GM21515 (cell line): ENCODE results near the gene SPATA9.
"Not testable (repeated sequence)": the region's sequence is repeated elsewhere in the genome, so short reads cannot be mapped to it uniquely, and the experiment has no call there.

ENCODE experiments used
- ATAC-seq: cut with Tn5 transposase; IDR thresholded peaks from one replicate; pipeline ENCODE4 v1.9.1; 2021; ENCODE audit not compliant: unreplicated experiment

SPATA9 gene

DNA sequence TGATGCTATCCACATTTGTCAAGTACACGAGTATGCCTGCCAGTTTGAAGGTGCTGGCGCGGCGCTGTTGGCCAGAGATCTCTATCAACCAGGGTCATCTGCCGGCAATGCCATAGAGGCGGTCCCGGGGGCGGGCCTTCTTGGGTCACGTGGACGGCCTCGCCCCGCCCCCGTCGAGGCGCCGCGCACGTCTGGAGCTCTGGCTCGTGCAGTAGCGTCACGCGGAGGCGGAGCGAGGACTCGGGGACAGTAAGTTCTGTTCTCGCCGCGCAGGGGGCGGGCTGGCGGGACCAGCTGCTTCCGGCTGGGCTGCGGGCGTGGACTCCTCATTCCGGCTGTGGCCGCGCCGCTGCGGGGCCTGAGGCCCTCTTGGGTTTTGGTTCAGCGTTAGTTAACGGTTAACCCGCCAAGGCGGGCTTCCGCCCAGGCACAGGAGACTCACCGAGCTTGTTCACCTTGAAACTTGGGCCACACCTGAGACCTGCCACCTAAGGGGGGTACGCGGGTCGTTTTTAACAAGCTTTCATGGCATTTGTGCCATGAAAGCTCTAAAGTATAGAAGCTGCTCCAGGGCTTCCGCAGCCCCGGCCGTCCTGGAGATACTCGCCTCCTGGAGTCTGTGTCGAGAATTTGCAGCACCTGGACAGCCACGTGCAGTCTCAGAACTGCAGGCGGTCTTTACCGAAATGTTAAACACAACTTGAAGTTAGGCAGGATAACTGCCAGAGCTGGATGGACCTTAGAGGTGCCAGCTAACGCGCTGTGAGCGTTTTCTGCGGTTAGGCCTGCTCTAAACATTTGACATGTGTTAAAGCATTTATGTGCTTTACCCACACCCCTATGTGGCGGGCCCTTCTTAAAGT lies 36.0 kb downstream of the SPATA9 start, which contains the start of gene RFESD:
TSS of gene RFESD (plus strand) at position 209 of the 863 bp plus-strand sequence. CDS start 5,495 bp downstream, outside the sequence.
- peak; percentile 98 for ATAC-seq

DNA sequence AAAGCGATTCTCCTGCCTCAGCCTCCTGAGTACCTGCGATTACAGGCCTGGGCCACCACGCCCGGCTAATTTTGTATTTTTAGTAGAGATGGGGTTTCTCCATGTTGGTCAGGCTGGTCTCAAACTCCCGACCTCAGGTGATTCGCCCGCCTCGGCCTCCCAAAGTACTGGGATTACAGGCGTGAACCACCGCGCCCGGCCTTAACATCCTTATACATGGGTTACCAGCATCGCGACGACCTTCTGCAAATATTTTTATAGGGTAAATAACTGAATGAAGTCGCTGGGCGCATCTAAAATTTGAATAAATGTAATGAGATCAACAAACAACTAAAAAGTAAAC lies 36.6 kb downstream of the SPATA9 start:
- ATAC-seq = not testable (repeated sequence)

DNA sequence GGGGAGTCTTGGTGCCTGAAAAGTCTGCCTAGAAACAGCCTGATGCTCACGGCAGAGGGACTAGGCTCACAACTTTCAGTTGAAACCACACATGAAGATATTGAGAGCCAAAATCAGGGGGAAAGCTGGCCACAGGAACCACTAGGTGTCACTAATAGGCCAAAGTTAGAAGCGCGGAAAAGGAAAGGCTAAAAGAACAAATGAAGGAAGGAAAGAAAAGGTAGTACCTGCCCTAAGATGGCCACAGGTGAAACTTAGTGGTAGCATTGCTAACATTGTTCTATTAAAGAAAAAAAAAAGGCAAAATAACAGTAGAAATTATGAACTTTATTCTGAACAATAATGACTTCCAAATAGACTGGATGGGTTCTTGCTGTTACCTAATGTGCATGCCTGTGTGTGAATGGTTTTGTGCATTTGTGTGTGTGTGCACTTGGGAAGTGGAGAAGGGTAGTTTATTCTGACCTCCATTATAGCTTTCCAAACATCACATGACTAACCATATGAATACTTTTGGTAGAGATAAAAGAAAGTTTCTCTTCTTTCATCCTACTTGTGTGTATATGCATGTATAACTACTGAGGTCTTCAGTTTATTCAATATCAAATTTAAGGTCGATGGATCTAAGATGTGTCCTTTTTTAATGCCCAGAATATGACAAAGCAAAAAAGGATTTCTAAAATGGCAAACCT lies 38.3 kb downstream of the SPATA9 start:
- ATAC-seq = peak; percentile 48

DNA sequence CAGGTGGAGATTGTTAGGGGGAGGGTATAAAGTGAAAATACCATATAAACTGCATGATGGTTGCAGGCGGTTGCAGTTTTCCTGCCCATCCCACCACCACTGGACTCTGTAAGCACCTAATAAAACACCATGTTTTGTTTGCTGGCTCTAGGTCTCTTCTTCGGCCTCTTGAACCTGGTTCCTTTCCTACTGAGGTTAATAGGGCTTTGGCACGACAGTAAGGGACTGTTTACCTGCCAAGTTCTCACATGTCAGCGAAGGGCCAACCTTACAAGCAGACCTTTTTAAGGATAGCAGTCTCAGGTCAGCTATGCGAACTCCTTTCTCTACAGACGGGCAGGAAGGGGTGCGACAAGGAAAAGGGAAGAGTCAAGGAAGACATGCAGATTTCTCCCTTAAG lies 39.6 kb downstream of the SPATA9 start:
- ATAC-seq = no peak

DNA sequence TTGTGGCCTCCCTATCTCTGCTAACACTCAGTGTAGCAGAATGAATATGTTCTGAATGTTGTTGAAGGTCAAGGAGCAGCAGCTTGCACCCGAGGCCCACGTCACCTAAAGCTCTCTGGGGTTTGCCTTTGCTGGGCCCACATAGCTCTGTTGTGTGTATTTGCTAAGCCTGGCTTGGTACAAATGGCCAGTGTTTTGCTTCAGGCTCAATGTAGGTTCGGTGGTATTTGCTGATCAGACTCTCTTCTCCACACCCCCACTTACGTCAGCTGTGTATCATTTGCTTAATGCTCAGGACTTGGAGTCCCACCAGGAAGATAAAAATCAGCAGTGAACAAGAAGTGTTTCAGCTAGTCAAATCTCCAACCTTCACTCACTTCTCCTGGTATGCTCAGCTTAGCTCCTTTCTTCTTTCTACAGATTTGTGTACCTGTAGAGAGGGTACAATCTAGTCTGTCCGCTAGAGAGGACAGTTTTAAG lies 41.0 kb downstream of the SPATA9 start:
- no peak for ATAC-seq

DNA sequence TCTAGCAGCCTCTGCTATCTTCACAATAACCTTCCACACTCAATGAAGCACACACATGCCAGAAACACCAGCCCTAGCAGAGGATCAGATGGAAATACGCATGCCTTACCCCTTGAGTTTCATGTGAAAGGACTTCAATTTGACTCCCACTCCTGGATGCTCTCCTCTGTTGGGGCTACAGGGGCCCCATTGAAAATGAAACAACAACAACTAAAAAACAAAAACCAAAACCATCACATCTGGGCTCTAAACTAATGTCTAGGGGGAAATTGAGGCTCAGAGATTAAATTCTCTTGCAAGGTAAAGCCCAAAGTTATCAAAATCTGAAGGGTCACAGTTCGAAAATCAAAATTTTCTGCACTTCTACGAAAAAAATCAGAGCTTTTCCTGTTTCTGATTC lies 44.2 kb downstream of the SPATA9 start:
- peak; percentile 47 for ATAC-seq

DNA sequence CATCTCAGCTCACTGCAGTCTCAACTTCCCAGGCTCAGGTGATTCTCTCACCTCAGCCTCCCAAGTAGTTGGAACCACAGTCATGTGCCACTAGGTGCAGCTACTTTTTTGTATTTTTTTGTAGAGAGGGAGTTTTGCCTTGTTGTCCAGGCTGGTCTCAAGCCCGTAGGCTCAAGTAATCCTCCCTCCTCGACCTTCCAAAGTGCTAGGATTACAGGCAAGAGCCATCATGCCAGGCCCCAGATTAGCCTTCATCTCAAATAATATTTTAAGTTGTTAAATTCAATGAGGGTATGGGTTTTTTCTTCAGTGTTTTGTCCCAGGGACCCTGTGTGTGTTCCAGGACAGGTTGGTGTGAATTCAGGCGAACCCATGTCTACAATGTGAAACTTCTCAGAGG lies 48.7 kb downstream of the SPATA9 start:
- no peak for ATAC-seq

DNA sequence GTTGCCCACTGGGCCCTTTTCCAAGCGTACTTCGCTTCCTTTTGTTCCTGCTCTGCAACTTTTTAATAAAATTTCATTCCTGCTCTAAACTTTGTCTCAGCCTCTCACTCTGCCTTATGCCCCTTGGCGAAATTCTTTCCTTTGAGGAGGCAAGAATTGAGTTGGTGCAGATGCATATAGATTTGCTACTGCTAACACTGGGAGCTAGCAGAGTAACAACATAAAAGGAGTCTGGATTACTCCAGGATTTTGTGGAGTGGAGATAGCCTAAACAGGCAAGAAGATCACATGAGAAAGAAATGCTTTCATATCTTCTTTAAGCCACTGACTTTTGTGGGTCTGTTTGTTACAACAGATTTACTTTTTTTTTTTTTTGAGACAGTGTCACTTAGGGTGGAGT lies 49.1 kb downstream of the SPATA9 start:
- ATAC-seq = no peak

DNA sequence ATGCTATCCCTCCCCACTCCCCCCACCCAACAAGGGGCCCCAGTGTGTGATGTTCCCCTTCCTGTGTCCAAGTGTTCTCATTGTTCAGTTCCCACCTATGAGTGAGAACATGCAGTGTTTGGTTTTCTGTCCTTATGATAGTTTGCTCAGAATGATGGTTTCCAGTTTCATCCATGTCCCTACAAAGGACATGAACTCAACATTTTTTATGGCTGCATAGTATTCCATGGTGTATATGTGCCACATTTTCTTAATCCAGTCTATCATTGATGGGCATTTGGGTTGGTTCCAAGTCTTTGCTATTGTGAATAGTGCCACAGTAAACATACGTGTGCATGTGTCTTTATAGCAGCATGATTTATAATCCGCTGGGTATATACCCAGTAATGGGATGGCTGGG lies 49.8 kb downstream of the SPATA9 start:
- ATAC-seq = not testable (repeated sequence)

DNA sequence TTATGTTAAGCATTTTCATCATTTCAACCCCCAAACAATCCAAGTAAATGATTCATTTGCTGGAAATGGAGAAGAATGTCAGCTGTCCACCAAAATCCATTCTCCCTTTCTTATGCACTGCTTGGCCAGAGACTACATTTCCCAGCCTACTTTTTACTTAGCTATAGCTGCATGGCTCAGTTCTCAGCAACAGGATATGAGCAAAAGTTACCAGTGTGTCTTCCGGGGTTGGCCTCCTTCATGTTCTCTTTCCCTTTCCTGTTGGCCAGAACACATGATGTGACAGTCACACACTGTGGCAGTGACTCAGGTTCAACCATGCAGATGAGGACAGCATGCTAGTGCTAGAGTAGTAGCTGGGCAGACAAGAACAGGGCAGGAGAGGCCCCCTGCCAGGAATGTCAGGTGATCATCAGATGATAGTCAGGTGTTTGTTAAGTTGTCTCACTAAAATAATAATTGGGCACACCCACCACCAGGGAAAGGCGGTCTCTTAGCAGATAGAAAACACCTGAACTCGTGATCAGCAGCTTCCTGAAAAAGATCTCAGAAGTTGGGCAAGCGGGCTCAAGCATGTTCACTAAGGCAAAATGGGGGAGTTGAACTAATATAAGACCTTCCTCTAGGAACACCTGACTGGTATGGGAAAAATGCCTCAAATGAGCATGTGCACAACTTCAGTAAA lies 50.7 kb downstream of the SPATA9 start:
- peak; percentile 84 for ATAC-seq

DNA sequence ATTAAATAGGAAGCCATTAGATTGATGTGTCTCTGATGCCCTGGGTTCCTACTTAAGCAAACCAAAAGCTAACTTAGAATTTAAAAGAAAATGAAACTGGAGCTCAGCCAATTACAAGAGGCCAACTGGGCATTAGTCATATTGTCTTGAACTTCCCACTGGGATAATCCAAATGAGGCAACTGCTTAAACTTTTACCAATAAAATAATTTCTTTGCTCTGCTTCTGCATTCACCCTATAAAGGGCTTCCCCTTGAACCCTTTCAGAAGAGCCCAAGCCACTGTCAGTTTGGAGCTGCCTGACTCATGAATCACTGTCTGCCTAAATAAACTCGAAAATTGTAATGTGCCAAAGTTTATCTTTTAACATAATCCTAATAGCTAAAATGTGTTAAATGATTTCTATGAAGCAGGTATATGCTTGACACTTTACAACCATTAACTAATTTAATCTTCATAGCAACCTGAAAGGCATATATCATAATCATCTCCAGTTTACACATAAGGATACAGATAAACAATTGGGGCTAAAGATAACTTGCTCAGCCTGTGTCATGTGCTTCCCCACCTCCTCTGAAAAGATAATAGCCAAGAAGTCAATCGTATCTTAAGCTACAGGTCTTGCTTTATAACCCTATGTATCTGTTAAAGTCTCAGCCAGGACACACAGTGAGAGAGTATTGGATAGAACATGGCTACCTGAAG lies 51.4 kb downstream of the SPATA9 start:
- ATAC-seq = no peak

DNA sequence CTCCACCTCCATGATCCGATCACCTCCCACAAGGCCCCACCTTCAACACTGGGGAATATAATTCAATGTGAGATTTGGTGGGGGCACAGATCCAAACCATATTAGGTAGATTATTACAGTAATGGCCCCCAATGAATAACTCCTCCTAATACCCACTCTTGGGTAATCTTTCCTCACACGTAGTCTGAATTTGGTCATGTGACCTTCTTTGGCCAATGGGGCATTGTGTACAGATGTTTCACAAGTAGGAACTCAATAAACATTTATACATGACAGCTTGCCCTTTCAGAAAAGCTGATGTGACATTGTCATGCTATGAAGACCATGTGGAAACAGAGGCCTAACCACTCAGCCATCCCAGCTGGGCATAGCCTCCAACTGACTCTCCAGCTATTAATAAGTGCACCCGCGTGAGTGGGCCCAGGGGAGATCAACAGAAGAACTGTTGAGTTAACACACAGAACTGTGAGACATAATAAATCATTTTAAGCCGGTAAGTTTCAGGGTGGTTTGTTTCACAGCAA lies 52.3 kb downstream of the SPATA9 start:
- no peak for ATAC-seq

DNA sequence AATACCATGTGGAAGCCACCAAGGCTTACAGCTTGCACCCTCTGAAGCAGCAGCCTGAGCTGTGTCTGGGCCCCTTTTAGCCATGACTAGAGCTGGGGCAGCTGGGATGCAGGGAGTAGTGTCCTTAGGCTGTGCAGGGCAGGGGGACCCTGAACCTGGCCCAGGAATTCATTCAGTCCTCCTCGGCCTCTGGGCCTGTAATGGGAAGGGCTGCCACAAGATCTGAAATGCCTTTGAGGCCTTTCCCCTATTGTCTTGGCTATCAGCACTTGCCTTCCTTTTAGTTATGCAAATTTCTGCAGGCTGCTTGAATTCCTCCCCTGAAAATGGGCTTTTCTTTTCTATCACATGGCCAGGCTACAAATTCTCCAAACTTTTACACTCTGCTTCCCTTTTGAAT lies 53.9 kb downstream of the SPATA9 start:
- ATAC-seq = no peak

DNA sequence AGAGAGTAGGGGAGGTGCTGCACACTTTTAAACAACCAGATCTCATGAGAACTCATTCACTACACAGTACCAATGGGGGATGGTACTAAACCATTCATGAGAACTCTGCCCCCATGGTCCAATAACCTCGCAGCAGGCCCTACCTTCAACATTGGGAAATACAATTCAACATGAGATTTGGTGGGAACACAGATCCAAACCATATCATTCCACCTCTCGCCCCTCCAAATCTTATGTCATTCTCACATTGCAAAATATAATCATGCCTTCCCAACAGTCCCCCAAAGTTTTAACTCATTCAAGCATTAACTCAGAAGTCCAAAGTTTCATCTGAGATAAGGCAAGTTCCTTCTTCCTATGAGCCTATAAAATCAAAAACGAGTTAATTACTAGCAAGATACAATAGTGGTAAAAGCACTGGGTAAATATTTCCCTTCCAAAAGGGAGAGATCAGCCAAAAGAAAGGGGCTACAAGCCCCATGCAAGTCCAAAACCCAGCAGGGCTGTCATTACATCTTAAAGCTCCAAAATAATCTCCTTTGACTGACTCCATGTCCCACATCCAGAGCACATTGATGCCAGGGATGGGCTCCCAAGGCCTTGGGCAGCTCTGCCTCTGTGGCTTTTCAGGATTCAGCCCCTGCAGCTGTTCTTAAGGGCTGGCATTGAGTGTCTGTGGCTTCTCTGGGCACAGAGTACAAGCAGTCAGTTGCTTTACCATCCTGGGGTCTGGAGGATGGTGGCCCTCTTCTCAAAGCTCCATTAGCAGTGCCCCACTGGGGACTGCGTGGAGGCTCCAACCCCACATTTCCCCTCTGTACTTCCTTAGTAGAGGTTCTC lies 54.6 kb downstream of the SPATA9 start:
- ATAC-seq = no peak

DNA sequence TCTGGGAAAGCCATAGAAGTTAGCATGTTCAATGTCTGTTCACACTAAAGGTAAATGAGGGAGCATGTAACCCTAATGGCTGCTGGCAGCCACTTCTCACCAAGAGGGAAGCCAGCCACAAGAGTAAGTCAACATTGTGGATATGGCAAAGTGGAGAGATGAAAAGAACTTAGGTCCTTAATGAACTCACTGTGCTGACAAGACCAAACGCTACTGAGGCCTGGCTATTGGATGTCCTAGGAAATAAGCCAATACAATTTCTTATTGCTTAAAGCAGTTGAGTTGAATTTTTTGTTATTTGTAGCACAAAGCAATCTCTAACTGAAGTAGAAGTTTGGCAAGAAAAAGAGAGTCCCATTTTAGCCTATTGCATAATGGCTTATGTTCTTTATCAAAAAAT lies 56.1 kb downstream of the SPATA9 start:
- ATAC-seq = no peak

DNA sequence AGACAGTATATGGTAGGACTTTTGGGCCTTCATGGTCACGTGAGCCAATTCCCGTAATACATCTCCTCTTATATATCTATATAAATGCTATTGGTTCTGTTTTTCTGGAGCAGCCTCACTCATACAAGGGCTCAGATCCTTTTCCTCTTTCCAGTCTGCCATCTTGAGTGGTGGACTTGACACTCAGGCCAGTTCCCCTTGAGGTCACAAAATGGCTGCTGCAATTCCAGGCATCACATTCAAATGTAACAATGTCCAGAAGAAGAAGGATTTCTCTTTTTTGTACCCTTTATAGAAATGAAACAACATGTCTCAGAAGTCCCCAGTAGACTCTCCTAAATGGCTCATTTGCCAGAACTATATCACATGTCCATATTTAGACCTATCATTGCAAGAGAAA lies 58.4 kb downstream of the SPATA9 start:
- no peak for ATAC-seq

DNA sequence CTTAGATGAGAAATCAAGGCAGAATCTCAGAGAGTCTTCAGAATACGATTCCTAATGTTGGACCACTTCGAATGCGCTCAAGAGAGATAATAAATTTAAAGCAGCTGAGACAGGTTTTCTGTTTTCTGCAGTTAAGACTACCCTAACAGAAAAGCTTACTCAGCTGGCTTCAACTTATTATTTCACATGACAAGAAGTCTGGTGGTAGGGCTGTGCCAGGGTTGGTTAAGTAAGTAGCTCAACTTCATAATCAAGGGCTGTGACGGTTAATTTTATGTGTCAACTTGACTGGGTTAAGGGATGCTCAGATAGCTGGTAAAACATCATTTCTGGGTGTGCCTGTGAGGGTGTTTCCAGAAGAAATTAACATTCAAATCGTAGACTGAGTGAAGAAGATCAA lies 59.1 kb downstream of the SPATA9 start:
- no peak for ATAC-seq

DNA sequence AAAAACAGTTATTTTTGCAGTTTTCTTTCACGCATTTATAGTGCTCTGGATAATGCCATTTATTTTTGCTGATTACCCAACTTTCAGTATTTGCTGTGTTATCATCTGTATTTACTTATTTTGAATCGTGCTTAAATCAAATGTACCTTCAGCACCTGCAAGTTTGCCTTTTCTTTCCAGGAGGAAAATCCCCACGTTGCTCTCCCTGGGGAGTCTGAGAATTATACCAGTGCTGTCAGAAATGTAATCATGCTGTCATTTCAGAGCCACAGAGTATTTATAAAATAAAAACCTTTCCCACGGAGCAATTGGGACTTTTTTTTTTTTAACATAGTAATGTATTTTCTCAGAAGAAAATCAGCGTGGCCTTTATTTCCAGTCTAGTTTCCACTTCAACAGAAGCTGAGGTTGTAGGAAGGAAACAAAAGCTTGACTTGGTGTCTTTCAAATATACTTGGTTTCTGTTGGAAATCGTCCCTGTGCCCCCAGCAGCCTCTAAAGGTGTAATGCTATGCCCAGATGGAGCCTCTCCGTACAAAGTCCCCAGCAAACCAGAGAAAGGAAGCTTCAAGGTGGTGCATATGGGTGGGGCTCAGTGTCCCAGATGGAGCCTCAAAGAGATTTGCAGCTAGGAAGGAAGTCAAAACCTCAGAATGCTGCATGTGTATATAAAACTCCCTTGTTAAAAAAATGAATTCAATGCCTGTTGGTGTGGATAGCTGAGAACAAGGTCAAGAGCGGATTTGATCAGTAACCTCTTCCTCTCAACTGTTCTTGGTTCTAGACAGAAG lies 60.8 kb downstream of the SPATA9 start:
- no peak for ATAC-seq
